NCI-H2196 treated with DMSO at 0.1 percent for 48 hours (cell line): ENCODE results near the gene TNS3.

Experiments used
- DNase-seq: peaks from one replicate; lab custom pipeline; 2025; ENCODE audit not compliant: unreplicated experiment; lab: John Stamatoyannopoulos, UW

Gene TNS3

DNA sequence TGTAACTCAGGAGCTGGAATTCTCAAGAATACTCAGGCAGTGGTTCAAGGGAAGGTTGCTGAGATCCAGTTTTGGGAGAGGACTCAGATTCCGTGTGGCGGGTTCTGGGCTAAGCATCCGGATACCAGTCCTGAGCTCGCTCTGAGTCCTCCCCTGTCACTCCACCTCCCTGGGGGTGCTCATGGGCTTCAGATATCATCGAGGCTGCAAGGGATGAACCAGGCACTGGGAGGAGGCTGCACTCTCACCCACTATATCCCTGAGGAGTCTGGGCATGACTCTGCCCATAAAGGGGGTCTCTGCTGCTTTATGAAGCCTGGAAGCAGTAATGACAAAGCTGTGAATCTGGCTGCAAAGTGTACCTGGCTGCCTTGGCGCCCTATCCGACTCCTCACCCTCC lies 188.5 kb downstream of the TNS3 start:
- no peak for DNase-seq

- DNase-seq = no peak
Measured at GRCh38 chr7:47392241-47392759, 189.6 kb downstream of the TNS3 start.

- DNase-seq = no peak
Measured at GRCh38 chr7:47391726-47392125, 190.2 kb downstream of the TNS3 start.

GRCh38 chr7:47390914-47391313 lies 191.0 kb downstream of the TNS3 start:
- DNase-seq = no peak

DNA sequence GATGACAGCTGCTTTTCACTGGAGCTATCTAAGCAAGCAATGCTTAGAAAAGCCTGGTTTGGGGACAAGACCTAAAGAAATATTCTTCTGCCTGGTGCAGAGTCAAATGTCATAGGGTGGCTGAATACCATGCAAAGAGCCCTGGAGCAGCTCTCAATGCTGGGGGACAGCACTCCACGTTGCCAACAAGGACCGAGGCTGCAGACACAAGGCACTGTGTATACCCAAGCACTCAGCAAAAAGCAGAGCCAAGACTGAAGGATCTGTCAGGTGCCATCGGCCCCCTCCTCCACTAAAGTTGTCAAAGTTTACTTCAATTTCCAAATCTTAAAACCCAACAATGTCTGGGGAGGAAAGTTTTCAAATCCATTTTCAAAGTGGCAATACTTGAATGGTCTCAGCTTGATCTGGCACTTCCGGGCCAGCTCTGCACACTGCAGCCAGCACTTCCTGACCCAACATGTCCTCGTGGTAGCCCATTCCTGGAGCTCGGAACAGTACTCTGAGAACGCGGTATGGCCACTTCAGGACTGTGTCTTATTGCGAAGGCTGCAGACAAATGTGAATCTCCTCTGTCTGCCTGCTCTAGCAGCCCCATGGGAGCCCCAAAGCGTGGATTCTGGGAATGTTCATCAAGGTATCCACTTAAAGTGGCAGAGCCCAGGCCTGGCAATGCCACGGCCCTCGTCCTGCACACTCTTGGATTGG lies 191.8 kb downstream of the TNS3 start:
- DNase-seq = no peak

- DNase-seq = no peak
Measured at GRCh38 chr7:47389171-47389922, 192.6 kb downstream of the TNS3 start.

- DNase-seq = no peak
Measured at GRCh38 chr7:47387506-47387905, 194.4 kb downstream of the TNS3 start.

- no peak for DNase-seq
Measured at GRCh38 chr7:47386273-47386835, 195.6 kb downstream of the TNS3 start.

- DNase-seq = no peak
Measured at GRCh38 chr7:47385536-47386125, 196.3 kb downstream of the TNS3 start.

GRCh38 chr7:47384755-47385535 lies 197.0 kb downstream of the TNS3 start:
- no peak for DNase-seq

GRCh38 chr7:47383696-47384445 lies 198.0 kb downstream of the TNS3 start:
- no peak for DNase-seq

DNA sequence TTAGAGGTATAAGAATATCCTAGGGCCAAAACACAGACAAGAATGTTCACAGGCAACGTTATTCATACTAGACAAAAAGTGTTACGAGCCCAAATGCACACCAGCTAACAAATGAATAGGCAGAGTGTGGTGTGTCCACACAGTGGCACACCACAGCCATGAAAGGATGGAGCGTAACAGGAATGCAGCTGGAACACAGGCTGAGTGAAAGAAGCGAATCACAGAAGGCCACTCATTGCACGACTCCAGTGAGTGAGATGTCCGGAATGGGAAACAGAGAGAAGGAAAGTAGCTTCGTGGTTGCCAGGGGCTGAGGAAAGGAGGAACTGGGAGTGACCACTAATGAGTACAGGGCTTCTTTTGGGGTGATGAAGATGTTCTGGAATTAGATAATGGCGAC lies 198.8 kb downstream of the TNS3 start:
- DNase-seq = no peak

DNA sequence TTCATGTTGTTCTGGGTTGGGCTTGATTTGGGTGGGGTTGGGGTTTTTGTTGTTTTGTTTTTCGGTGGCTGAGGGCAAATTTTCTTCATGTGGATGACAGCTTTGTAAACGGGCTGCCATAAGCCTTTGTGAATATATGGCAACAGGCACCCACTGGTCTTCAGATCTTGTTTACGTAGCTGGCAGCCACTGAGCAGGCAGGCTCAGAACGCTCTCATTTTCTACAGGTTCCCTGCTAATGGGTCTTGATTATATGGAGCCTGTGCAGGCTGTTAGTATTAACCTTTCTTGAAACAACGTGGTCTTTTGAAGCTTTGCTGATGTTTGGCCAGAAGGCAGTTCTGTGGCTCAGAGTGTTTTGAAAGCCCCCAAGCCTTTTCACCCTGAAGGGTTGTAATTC lies 199.7 kb downstream of the TNS3 start:
- DNase-seq = no peak

GRCh38 chr7:47381134-47381495 lies 200.8 kb downstream of the TNS3 start:
- DNase-seq = no peak

DNA sequence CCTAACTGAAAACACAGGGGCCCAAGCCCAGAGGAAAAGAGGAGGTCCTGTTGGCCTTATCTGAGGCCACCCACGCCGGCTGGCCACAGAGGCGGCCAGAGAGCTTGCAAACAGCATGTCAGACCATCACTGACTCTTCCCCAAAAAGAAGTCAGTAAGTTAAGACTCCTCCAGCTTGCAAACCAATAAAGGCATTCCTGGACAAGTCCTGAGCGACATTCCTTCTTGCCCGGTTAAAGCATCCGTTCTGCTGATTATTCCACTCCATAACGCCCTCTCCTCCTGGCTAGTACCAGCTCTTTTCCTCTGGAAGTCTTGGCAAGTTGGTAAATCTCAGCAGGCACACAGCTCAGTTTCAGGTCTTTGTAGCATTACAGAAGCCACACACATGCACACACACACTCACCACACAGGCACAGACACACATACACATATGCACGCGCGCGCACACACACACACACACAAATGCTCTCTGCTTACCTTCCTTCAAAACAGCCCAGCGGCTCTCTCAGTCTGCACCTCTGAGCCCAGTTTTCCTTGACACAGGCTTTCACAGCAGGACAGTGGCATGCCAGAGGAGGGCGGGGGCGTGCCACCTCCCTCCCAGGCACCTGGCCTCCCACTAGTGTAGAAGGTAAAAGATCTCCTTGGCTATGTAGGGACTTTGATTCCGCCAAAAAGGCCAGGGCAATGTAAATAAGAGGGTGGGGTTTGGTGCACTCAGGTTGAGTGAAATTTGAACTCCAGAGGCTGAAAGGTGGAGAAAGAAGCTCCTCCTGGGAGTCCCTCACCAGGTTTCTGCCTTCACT lies 201.4 kb downstream of the TNS3 start:
- no peak for DNase-seq

GRCh38 chr7:47379629-47380324 lies 202.1 kb downstream of the TNS3 start:
- DNase-seq = no peak

- DNase-seq = no peak
Measured at GRCh38 chr7:47378728-47379395, 203.0 kb downstream of the TNS3 start.

GRCh38 chr7:47377741-47378140 lies 204.2 kb downstream of the TNS3 start:
- no peak for DNase-seq
